Measurements from ENCODE around the gene ZSCAN23. TPM values are rescaled to one million over a fixed set of nuclear protein-coding genes. Genes with fewer than 3 reads are reported as not detected.

The ZSCAN23 gene
- total and polyA plus RNA-seq, 9 of the 15 experiments (the other 6 are each of a cell fraction or from before 2014, with no cell fraction given), result 0.05 to 0.29 (median 0.21) TPM; not detected in 1

GRCh38 chr6:28489366-28490204 lies 46.3 kb upstream of the ZSCAN23 start (continued):
- TF ChIP-seq HMGXB4 (CRISPR knock-in tag; IDR thresholded peaks at IDR 0.05), result 0 out of 2 replicates have a peak, but pooled peaks have one; percentile 24
- TF ChIP-seq ZNF655 (CRISPR knock-in tag; IDR thresholded peaks at IDR 0.05), result no peak
- no peak for TF ChIP-seq CHD1 (IDR thresholded peaks at IDR 0.05; ENCODE audit: low read length)
- TF ChIP-seq SAP30 (IDR thresholded peaks at IDR 0.05; ENCODE audit: borderline replicate concordance, insufficient read depth, low read depth, low read length, poor library complexity, severe bottlenecking), result no peak
- TF ChIP-seq ZNF589 (CRISPR knock-in tag; IDR thresholded peaks at IDR 0.05; ENCODE audit: low read depth), result peak; percentile 83
- TF ChIP-seq ELF1 (tag; IDR thresholded peaks at IDR 0.05), result no peak
- TF ChIP-seq ZNF75A (CRISPR knock-in tag; IDR thresholded peaks at IDR 0.05), result no peak
- no peak for TF ChIP-seq ZNF316 (IDR thresholded peaks at IDR 0.05)
- TF ChIP-seq CHD4 (IDR thresholded peaks at IDR 0.05; ENCODE audit: insufficient read depth, insufficient replicate concordance, low read depth, low read length, poor library complexity, severe bottlenecking), result no peak
- TF ChIP-seq ESRRB (CRISPR knock-in tag; IDR thresholded peaks at IDR 0.05; ENCODE audit: borderline replicate concordance), result no peak
- no peak for TF ChIP-seq PTTG1 (tag; IDR thresholded peaks at IDR 0.05; ENCODE audit: low read depth)
- no peak for TF ChIP-seq RBM22 (IDR thresholded peaks at IDR 0.05; ENCODE audit: low read depth, low read length, poor library complexity, severe bottlenecking)
- no peak for TF ChIP-seq IFI16 (CRISPR knock-in tag; IDR thresholded peaks at IDR 0.05)
- TF ChIP-seq HIVEP1 (CRISPR knock-in tag; IDR thresholded peaks at IDR 0.05), result 0 out of 2 replicates have a peak, but pooled peaks have one; percentile 20
- no peak for TF ChIP-seq HMGN3 (IDR thresholded peaks at IDR 0.05; ENCODE audit: borderline replicate concordance, extremely low read depth, insufficient read length, low read depth, low read length)
